H1 (cell line): ENCODE measurements around the gene GRM7. TPM values are rescaled to one million over a fixed set of nuclear protein-coding genes. Genes with fewer than 3 reads are reported as not detected.

Experiments used
- CTCF ChIP-seq, 3 experiments: IDR thresholded peaks; 1 replicate in 2 of 3; 2 replicates in 1 of 3; pipeline versions ENCODE4 v1.5.1 to v1.6.1; 2011; ENCODE audit warnings: low read length in 3 of 3, mild to moderate bottlenecking in 3 of 3, inconsistent platforms in 2 of 3, low read depth in 1 of 3, moderate library complexity in 1 of 3; ENCODE audit not compliant: insufficient read depth in 1 of 3; ENCODE audit errors: control extremely low read depth in 1 of 3
- JUN ChIP-seq: IDR thresholded peaks from 2 replicates; pipeline ENCODE4 v1.6.1; 2011; ENCODE audit warnings: low read depth, mild to moderate bottlenecking, improper control_type of control experiment, low read length
- SP2 ChIP-seq: IDR thresholded peaks from 2 replicates; pipeline ENCODE4 v1.6.1; 2012; ENCODE audit warnings: mild to moderate bottlenecking, low read length, inconsistent platforms
- TEAD4 ChIP-seq: IDR thresholded peaks from 2 replicates; pipeline ENCODE4 v1.6.1; 2012; ENCODE audit warnings: low read depth, low read length, inconsistent platforms, mixed read lengths
- YY1 ChIP-seq: IDR thresholded peaks from 2 replicates; pipeline ENCODE4 v1.6.1; 2011; ENCODE audit warnings: low read depth, mild to moderate bottlenecking, low read length
- polyA plus RNA-seq, 7 experiments: library from polyadenylated mRNA; depleted of rRNA in 3 of 7; stranded (reverse) in 5 of 7; unstranded in 2 of 7; fragments of >200 nt in 5 of 7; fragments of 200-250 nt in 2 of 7; gene quantifications; 1 replicate in 5 of 7; 2 replicates in 1 of 7; 4 replicates in 1 of 7; pipeline versions ENCODE4 v1.2.1 to v1.2.3, GENCODE V29; 2011 to 2013; ENCODE audit warnings: missing spikeins in 2 of 7, mixed read lengths in 2 of 7
- total RNA-seq: library from RNA; stranded (reverse); fragmentation: NEBNext Ultra II Directional; extraction: Animal tissue kit (Norgen Biotek cat#: 25700); gene quantifications from 2 replicates; pipeline ENCODE4 v1.2.1, GENCODE V29; 2021

Gene GRM7
- total and polyA plus RNA-seq, 2 of the 8 experiments (the other 6 are each of a cell fraction or from before 2014, with no cell fraction given) = 0.17 to 0.24 TPM

GRCh38 chr3:7377103-7377502, 516.2 kb downstream of the GRM7 start (continued):
- TF ChIP-seq CTCF (IDR thresholded peaks at IDR 0.05; ENCODE audit: control extremely low read depth in 1 of 3, insufficient read depth in 1 of 3, low read depth in 1 of 3, low read length in 3 of 3) (no peak), JUN (no peak), SP2 (no peak), YY1 (no peak), TEAD4 (no peak)
